K562 (cell line): ENCODE measurements around the gene NUCKS1. TPM values are rescaled to one million over a fixed set of nuclear protein-coding genes. Genes with fewer than 3 reads are reported as not detected.

Source experiments
- ARNT ChIP-seq, 2 experiments: fragments of 450-650 bp; IDR thresholded peaks; 2 replicates each; pipeline ENCODE4 v1.6.1; 2016; ENCODE audit warnings: mild to moderate bottlenecking in 1 of 2
- DDX20 ChIP-seq: fragments of 450-650 bp; IDR thresholded peaks from 2 replicates; pipeline ENCODE4 v1.6.1; 2016; ENCODE audit warnings: missing genetic modification characterization, low read depth, mild to moderate bottlenecking, missing compliant biosample characterization, moderate library complexity
- FOXA3 ChIP-seq, 2 experiments: fragments of 450-650 bp in 1 of 2; sonication (generic) in 1 of 2; formaldehyde crosslinking; IDR thresholded peaks in 1 of 2; conservative IDR thresholded peaks in 1 of 2; 2 replicates each; pipeline versions ENCODE4 v1.4.0 to v1.8.0; 2020 to 2022; ENCODE audit warnings: mild to moderate bottlenecking in 2 of 2, missing genetic modification reagents in 1 of 2
- GATA2 ChIP-seq: sonication (generic); formaldehyde crosslinking; IDR thresholded peaks from 2 replicates; pipeline ENCODE4 v1.4.0; 2020; ENCODE audit warnings: mild to moderate bottlenecking, missing genetic modification reagents
- GTF2A2 ChIP-seq: IDR thresholded peaks from 2 replicates; pipeline ENCODE4 v1.6.1; 2016; ENCODE audit warnings: mild to moderate bottlenecking, missing genetic modification characterization, missing compliant biosample characterization
- HDAC3 ChIP-seq: fragments of 450-650 bp; IDR thresholded peaks from 2 replicates; pipeline ENCODE4 v1.6.1; 2018; ENCODE audit warnings: borderline replicate concordance, mild to moderate bottlenecking, moderate library complexity; ENCODE audit not compliant: partially characterized antibody
- HMG20A ChIP-seq: fragments of 450-650 bp; formaldehyde crosslinking; conservative IDR thresholded peaks from 2 replicates; pipeline ENCODE4 v1.4.0; 2020; ENCODE audit warnings: mild to moderate bottlenecking, mixed read lengths
- HNRNPLL ChIP-seq: fragments of 200-400 bp; formaldehyde crosslinking; IDR thresholded peaks from 2 replicates; pipeline ENCODE4 v1.6.1; 2017; ENCODE audit warnings: low read length, low read depth, mild to moderate bottlenecking; ENCODE audit not compliant: poor library complexity, severe bottlenecking
- IFI16 ChIP-seq: fragments of 250-450 bp; sonication (Bioruptor Pico); IDR thresholded peaks from 2 replicates; pipeline ENCODE4 v2.1.2; 2022; ENCODE audit warnings: mild to moderate bottlenecking, inconsistent platforms
- ILK ChIP-seq: fragments of 450-650 bp; IDR thresholded peaks from 2 replicates; pipeline ENCODE4 v1.6.1; 2016; ENCODE audit warnings: missing genetic modification characterization, low read depth, mild to moderate bottlenecking, missing compliant biosample characterization, moderate library complexity, borderline replicate concordance
- LCOR ChIP-seq: sonication (generic); formaldehyde crosslinking; IDR thresholded peaks from 2 replicates; pipeline ENCODE4 v1.8.0; 2022; ENCODE audit warnings: mild to moderate bottlenecking, missing genetic modification reagents
- MTA3 ChIP-seq: fragments of 450-650 bp; formaldehyde crosslinking; IDR thresholded peaks from 2 replicates; pipeline ENCODE4 v1.6.1; 2017; ENCODE audit warnings: mild to moderate bottlenecking, borderline replicate concordance
- RUNX1 ChIP-seq: sonication (generic); IDR thresholded peaks from 2 replicates; pipeline ENCODE4 v1.6.1; 2016; ENCODE audit warnings: antibody characterized with exemption, low read depth
- SETDB1 ChIP-seq: IDR thresholded peaks from one replicate; pipeline ENCODE4 v1.6.1; 2012; ENCODE audit warnings: low read length, control low read depth, inconsistent platforms
- SMARCA4 ChIP-seq: fragments of 450-650 bp; IDR thresholded peaks from 2 replicates; pipeline ENCODE4 v1.6.1; 2016
- polyA plus RNA-seq, 8 experiments: library from polyadenylated mRNA; depleted of rRNA in 4 of 8; stranded (reverse) in 5 of 8; unstranded in 3 of 8; fragments of >200 nt; fragmentation: Nextera tagmentation in 2 of 8; fragmentation: Illumina TruSeq in 1 of 8; extraction: Ambion mirVana in 2 of 8; extraction: Trizol in 1 of 8; gene quantifications; 2 replicates each; pipeline versions ENCODE4 v1.2.1 to v1.2.3, GENCODE V29; 2011 to 2014; ENCODE audit warnings: inconsistent platforms in 1 of 8, missing spikeins in 1 of 8
- total RNA-seq, 7 experiments: library from RNA; depleted of rRNA in 6 of 7; stranded (reverse); fragments of >200 nt in 6 of 7; fragmentation: Illumina TruSeq in 2 of 7; extraction: Trizol in 2 of 7; gene quantifications; 2 replicates each; pipeline versions ENCODE4 v1.2.1 to v1.2.3, GENCODE V29; 2011 to 2021; ENCODE audit warnings: low replicate concordance in 1 of 7
- TF ChIP-seq, protein P1 (sequence below): fragments of 150-350 bp; IDR thresholded peaks from 2 replicates; pipeline ENCODE4 v1.6.1; 2014; ENCODE audit warnings: low read depth, mild to moderate bottlenecking, low read length, borderline replicate concordance
- TF ChIP-seq, protein P2 (sequence below): fragments of 450-650 bp; conservative IDR thresholded peaks from 2 replicates; pipeline ENCODE4 v1.6.1; 2016; ENCODE audit warnings: missing genetic modification characterization, low read depth, mild to moderate bottlenecking, control low read depth, missing compliant biosample characterization
- TF ChIP-seq, protein P3 (sequence below): IDR thresholded peaks from 2 replicates; pipeline ENCODE4 v1.6.1; 2016; ENCODE audit warnings: missing genetic modification characterization, missing compliant biosample characterization
- TF ChIP-seq, protein P4 (sequence below): fragments of 250-450 bp; sonication (Bioruptor Pico); IDR thresholded peaks from 2 replicates; pipeline ENCODE4 v1.9.0; 2021; ENCODE audit warnings: mild to moderate bottlenecking, inconsistent platforms

Gene NUCKS1
- total and polyA plus RNA-seq, 9 of the 15 experiments (the other 6 are each of a cell fraction or from before 2014, with no cell fraction given) = 66.7 to 244 (median 149) TPM

DNA sequence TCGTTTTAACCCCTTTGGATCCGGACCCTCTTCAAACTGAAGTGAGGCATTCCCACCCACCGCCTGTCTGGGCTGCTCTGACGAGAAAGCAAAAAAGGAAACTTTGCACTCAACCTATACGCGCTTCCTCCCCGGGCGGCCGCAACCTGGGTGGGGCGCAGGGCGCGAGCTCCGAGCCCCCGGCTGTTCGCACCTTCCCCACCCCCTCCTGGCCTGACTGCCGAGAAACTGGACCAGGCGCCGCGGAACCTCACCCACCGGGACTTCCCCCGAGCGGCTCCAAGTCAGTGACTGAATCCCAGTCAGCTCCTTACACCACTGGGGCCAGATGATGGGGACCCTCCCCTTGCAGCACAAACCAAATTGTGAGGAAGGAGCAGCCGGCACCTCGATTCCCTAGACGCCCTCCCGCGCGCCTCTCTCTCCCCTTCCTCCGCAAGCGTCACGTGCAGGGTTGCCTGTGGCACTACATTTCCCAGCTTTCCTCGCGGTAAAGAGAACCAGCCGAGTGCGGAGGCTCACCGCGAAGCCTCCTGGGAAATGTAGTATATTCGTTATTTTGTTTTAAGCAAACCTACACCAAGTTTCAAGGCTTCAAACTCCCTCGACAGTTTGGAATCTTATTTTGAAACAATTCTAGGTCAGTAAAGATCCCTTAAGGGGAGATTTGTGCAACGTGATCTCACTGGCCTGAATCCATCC lies 25.2 kb upstream of the NUCKS1 start, which contains the start of gene RAB29 (continued):
- TF ChIP-seq, protein P1, sequence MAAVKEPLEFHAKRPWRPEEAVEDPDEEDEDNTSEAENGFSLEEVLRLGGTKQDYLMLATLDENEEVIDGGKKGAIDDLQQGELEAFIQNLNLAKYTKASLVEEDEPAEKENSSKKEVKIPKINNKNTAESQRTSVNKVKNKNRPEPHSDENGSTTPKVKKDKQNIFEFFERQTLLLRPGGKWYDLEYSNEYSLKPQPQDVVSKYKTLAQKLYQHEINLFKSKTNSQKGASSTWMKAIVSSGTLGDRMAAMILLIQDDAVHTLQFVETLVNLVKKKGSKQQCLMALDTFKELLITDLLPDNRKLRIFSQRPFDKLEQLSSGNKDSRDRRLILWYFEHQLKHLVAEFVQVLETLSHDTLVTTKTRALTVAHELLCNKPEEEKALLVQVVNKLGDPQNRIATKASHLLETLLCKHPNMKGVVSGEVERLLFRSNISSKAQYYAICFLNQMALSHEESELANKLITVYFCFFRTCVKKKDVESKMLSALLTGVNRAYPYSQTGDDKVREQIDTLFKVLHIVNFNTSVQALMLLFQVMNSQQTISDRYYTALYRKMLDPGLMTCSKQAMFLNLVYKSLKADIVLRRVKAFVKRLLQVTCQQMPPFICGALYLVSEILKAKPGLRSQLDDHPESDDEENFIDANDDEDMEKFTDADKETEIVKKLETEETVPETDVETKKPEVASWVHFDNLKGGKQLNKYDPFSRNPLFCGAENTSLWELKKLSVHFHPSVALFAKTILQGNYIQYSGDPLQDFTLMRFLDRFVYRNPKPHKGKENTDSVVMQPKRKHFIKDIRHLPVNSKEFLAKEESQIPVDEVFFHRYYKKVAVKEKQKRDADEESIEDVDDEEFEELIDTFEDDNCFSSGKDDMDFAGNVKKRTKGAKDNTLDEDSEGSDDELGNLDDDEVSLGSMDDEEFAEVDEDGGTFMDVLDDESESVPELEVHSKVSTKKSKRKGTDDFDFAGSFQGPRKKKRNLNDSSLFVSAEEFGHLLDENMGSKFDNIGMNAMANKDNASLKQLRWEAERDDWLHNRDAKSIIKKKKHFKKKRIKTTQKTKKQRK = no peak
- TF ChIP-seq GTF2A2 (tag) (no peak), SETDB1 (no peak), ILK (tag) (no peak), FOXA3 (CRISPR knock-in tag; conservative IDR thresholded peaks at IDR 0.05 in 1 of 2, IDR thresholded peaks at IDR 0.05 in 1 of 2) (peak in 1 of 2 experiments; percentile 63; a peak in 1 of 4 replicates), HNRNPLL (no peak), MTA3 (peak; percentile 73; the same call in 1 of the 2 replicates), ARNT (IDR thresholded peaks at IDR 0.05) (no peak), DDX20 (tag) (no peak), HMG20A (CRISPR knock-in tag) (no peak), GATA2 (CRISPR knock-in tag) (no peak), HDAC3 (no peak), IFI16 (CRISPR knock-in tag) (no peak), RUNX1 (no peak), LCOR (peak; percentile 69; the same call in 1 of the 2 replicates), SMARCA4 (peak; percentile 32; the same call in 1 of the 2 replicates)
- TF ChIP-seq, protein P2, sequence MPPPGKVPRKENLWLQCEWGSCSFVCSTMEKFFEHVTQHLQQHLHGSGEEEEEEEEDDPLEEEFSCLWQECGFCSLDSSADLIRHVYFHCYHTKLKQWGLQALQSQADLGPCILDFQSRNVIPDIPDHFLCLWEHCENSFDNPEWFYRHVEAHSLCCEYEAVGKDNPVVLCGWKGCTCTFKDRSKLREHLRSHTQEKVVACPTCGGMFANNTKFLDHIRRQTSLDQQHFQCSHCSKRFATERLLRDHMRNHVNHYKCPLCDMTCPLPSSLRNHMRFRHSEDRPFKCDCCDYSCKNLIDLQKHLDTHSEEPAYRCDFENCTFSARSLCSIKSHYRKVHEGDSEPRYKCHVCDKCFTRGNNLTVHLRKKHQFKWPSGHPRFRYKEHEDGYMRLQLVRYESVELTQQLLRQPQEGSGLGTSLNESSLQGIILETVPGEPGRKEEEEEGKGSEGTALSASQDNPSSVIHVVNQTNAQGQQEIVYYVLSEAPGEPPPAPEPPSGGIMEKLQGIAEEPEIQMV (tag) = no peak
- TF ChIP-seq, protein P3, sequence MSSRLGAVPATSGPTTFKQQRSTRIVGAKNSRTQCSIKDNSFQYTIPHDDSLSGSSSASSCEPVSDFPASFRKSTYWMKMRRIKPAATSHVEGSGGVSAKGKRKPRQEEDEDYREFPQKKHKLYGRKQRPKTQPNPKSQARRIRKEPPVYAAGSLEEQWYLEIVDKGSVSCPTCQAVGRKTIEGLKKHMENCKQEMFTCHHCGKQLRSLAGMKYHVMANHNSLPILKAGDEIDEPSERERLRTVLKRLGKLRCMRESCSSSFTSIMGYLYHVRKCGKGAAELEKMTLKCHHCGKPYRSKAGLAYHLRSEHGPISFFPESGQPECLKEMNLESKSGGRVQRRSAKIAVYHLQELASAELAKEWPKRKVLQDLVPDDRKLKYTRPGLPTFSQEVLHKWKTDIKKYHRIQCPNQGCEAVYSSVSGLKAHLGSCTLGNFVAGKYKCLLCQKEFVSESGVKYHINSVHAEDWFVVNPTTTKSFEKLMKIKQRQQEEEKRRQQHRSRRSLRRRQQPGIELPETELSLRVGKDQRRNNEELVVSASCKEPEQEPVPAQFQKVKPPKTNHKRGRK (tag) = no peak
- TF ChIP-seq, protein P4, sequence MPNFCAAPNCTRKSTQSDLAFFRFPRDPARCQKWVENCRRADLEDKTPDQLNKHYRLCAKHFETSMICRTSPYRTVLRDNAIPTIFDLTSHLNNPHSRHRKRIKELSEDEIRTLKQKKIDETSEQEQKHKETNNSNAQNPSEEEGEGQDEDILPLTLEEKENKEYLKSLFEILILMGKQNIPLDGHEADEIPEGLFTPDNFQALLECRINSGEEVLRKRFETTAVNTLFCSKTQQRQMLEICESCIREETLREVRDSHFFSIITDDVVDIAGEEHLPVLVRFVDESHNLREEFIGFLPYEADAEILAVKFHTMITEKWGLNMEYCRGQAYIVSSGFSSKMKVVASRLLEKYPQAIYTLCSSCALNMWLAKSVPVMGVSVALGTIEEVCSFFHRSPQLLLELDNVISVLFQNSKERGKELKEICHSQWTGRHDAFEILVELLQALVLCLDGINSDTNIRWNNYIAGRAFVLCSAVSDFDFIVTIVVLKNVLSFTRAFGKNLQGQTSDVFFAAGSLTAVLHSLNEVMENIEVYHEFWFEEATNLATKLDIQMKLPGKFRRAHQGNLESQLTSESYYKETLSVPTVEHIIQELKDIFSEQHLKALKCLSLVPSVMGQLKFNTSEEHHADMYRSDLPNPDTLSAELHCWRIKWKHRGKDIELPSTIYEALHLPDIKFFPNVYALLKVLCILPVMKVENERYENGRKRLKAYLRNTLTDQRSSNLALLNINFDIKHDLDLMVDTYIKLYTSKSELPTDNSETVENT (CRISPR knock-in tag) = no peak
